ENCODE results near the gene CRB3. TPM values are rescaled to one million over a fixed set of nuclear protein-coding genes. Genes with fewer than 3 reads are reported as not detected.

The CRB3 gene
- polyA plus RNA-seq, 1 donor (not counting 4 experiments of a cell fraction or from before 2014, with no cell fraction given): 6.1 TPM

GRCh38 chr19:6421075-6422014 is 42.7 kb upstream of the CRB3 start:
- Histone ChIP-seq H3K4me2 (ENCODE audit: control insufficient read depth, extremely low read depth, insufficient read depth, low read depth, low read length) (no peak overlapping the region), H3K4me1 (ENCODE audit: control insufficient read depth, extremely low read depth, insufficient read depth, low read length) (peaks cover 11% of the 10 kb centered on the region), H3K9ac (ENCODE audit: control insufficient read depth, extremely low read depth, insufficient read depth, low read length) (no peak overlapping the region), H2AFZ (ENCODE audit: control insufficient read depth, low read length) (no peak overlapping the region), H3K4me3 (ENCODE audit: control insufficient read depth in 2 of 3, extremely low read depth in 1 of 3, insufficient read depth in 2 of 3, low read depth in 1 of 3, low read length in 3 of 3) (no peak overlapping the region), H4K20me1 (ENCODE audit: control insufficient read depth, extremely low read depth, insufficient read depth, low read length) (peaks cover 14% of the 10 kb centered on the region), H3K27me3 (ENCODE audit: control insufficient read depth, extremely low read depth, insufficient read depth, low read length) (no peaks in the 10 kb centered on the region), H3K9me1 (ENCODE audit: control insufficient read depth, extremely low read depth, insufficient read depth, low read length) (peaks cover 2% of the 10 kb centered on the region), H3K79me2 (ENCODE audit: control insufficient read depth, insufficient read depth, low read length) (peaks cover 62% of the 10 kb centered on the region), H3K9me3 (ENCODE audit: control insufficient read depth, low read depth, low read length) (no peaks in the 10 kb centered on the region), H3K27ac (ENCODE audit: control insufficient read depth, insufficient read depth, low read length) (no peak overlapping the region), H3K36me3 (ENCODE audit: control insufficient read depth in 2 of 2, extremely low read depth in 1 of 2, insufficient read depth in 2 of 2, low read length in 2 of 2) (peaks cover 31 to 51% of the 10 kb centered on the region in 2 experiments)
- DNase-seq (ENCODE audit: low read depth, low spot score): no peak
- dilution Hi-C loops (cut with MboI; ENCODE audit: extremely low pct_ligation_motif_present, low sequenced_read_pairs): no loop called here
- no peak for FAIRE-seq
- TF ChIP-seq EZH2 (IDR thresholded peaks at IDR 0.05; ENCODE audit: low read length) (no peak), CTCF (optimal IDR thresholded peaks at IDR 0.05 in 1 of 3, IDR thresholded peaks at IDR 0.05 in 1 of 3, conservative IDR thresholded peaks at IDR 0.05 in 1 of 3; ENCODE audit: extremely low read depth in 1 of 3, insufficient read depth in 2 of 3, low read length in 3 of 3) (no peak)

GRCh38 chr19:6423499-6424194 is 40.4 kb upstream of the CRB3 start:
- no peak for DNase-seq (ENCODE audit: low read depth, low spot score)
- H2AFZ ChIP-seq (ENCODE audit: control insufficient read depth, low read length): no peak overlapping the region
- TF ChIP-seq EZH2 (IDR thresholded peaks at IDR 0.05; ENCODE audit: low read length) (no peak), CTCF (optimal IDR thresholded peaks at IDR 0.05 in 1 of 3, IDR thresholded peaks at IDR 0.05 in 1 of 3, conservative IDR thresholded peaks at IDR 0.05 in 1 of 3; ENCODE audit: extremely low read depth in 1 of 3, insufficient read depth in 2 of 3, low read length in 3 of 3) (no peak)
- peaks cover 11% of the 10 kb centered on the region for H3K4me1 ChIP-seq (ENCODE audit: control insufficient read depth, extremely low read depth, insufficient read depth, low read length)
- H3K79me2 ChIP-seq (ENCODE audit: control insufficient read depth, insufficient read depth, low read length): peaks cover 56% of the 10 kb centered on the region
- H3K4me2 ChIP-seq (ENCODE audit: control insufficient read depth, extremely low read depth, insufficient read depth, low read depth, low read length): peak overlapping the region; percentile 91
- H3K27me3 ChIP-seq (ENCODE audit: control insufficient read depth, extremely low read depth, insufficient read depth, low read length): no peaks in the 10 kb centered on the region
- peak overlapping the region; percentile 69 for H3K27ac ChIP-seq (ENCODE audit: control insufficient read depth, insufficient read depth, low read length)
- peak overlapping the region; percentile 91 for H3K9ac ChIP-seq (ENCODE audit: control insufficient read depth, extremely low read depth, insufficient read depth, low read length)
- peaks cover 18 to 33% of the 10 kb centered on the region in 2 experiments for H3K36me3 ChIP-seq (ENCODE audit: control insufficient read depth in 2 of 2, extremely low read depth in 1 of 2, insufficient read depth in 2 of 2, low read length in 2 of 2)
- H3K4me3 ChIP-seq (ENCODE audit: control insufficient read depth in 2 of 3, extremely low read depth in 1 of 3, insufficient read depth in 2 of 3, low read depth in 1 of 3, low read length in 3 of 3): peak overlapping the region; percentile 81 to 94 (median 90)
- dilution Hi-C loops (cut with MboI; ENCODE audit: extremely low pct_ligation_motif_present, low sequenced_read_pairs): no loop called here
- H3K9me1 ChIP-seq (ENCODE audit: control insufficient read depth, extremely low read depth, insufficient read depth, low read length): peaks cover 2% of the 10 kb centered on the region
- FAIRE-seq: peak; percentile 26
- no peaks in the 10 kb centered on the region for H3K9me3 ChIP-seq (ENCODE audit: control insufficient read depth, low read depth, low read length)
- peaks cover 14% of the 10 kb centered on the region for H4K20me1 ChIP-seq (ENCODE audit: control insufficient read depth, extremely low read depth, insufficient read depth, low read length)
